Heart right ventricle (tissue), 16 donors: Measurements from ENCODE around the gene TOMM40. TPM values are rescaled to one million over a fixed set of nuclear protein-coding genes. Genes with fewer than 3 reads are reported as not detected.
"Not testable (repeated sequence)": the region's sequence is repeated elsewhere in the genome, so short reads cannot be mapped to it uniquely, and the experiment has no call there.

ENCODE experiments used
- ATAC-seq, 8 donors: fragments of 200-7000 bp; cut with Tn5 transposase; one replicate each; pipeline ENCODE4 v1.9.1; 2020; ENCODE audit warnings: mild to moderate bottlenecking in 8 of 8, moderate library complexity in 8 of 8, moderate number of reproducible peaks in 1 of 8
- DNase-seq, 2 donors: peaks; one replicate each; pipeline ENCODE4 v3.0.0-alpha.2; 2020
- H3K27ac ChIP-seq, 10 donors: fragments of 200-600 bp; sonication (generic) in 2 of 10; one replicate each; pipeline versions ENCODE4 v1.5.0 to v1.8.0; 2020 to 2022; ENCODE audit warnings: mild to moderate bottlenecking in 3 of 10
- H3K27me3 ChIP-seq, 7 donors: fragments of 200-600 bp; one replicate each; pipeline ENCODE4 v1.8.0; 2021 to 2022; ENCODE audit warnings: mild to moderate bottlenecking in 2 of 7
- H3K36me3 ChIP-seq, 9 donors: fragments of 200-600 bp; sonication (generic) in 1 of 9; one replicate each; pipeline versions ENCODE4 v1.5.0 to v1.8.0; 2020 to 2022; ENCODE audit warnings: mild to moderate bottlenecking in 2 of 9
- H3K4me1 ChIP-seq, 9 donors: fragments of 200-600 bp; sonication (generic) in 1 of 9; one replicate each; pipeline versions ENCODE4 v1.5.0 to v1.8.0; 2020 to 2022; ENCODE audit warnings: mild to moderate bottlenecking in 4 of 9
- H3K4me3 ChIP-seq, 10 donors: fragments of 200-600 bp; sonication (generic) in 2 of 10; one replicate each; pipeline versions ENCODE4 v1.5.0 to v1.8.0; 2020 to 2022; ENCODE audit warnings: mild to moderate bottlenecking in 7 of 10, moderate library complexity in 2 of 10
- H3K9me3 ChIP-seq, 11 donors: fragments of 200-600 bp in 10 of 11; sonication (generic) in 2 of 11; one replicate each; pipeline versions ENCODE4 v1.5.0 to v1.8.0; 2013 to 2022; ENCODE audit warnings: mild to moderate bottlenecking in 2 of 11, control low read depth in 1 of 11, moderate library complexity in 1 of 11
- CTCF ChIP-seq, 9 donors: fragments of 200-600 bp; sonication (generic) in 2 of 9; IDR thresholded peaks; one replicate each; pipeline versions ENCODE4 v1.5.0 to v1.8.0; 2021 to 2022; ENCODE audit warnings: antibody characterized with exemption in 9 of 9, mild to moderate bottlenecking in 5 of 9, moderate library complexity in 1 of 9
- WGBS, 2 donors: extraction: QIAGEN DNeasy Blood & Tissue Kit; methylation state at CpG; one replicate each; pipeline ENCODE4 v1.1.7; 2013; ENCODE audit warnings: inconsistent platforms in 1 of 2; 5-methylcytosine and 5-hydroxymethylcytosine counted together
- intact Hi-C, 10 donors: fragments of 100-400 bp; cut with DNase I; formaldehyde crosslinking; loops; one replicate each; pipeline versions ENCODE4 v1.11.1 to v1.14.2; 2022
- polyA plus RNA-seq, 2 donors: library from polyadenylated mRNA; stranded (reverse); fragments of 200-250 nt; gene quantifications; one replicate each; pipeline ENCODE4 v1.2.3, GENCODE V29; 2013
- total RNA-seq, 10 donors: library from RNA; stranded (reverse); fragmentation: NEBNext Ultra II Directional in 3 of 10; extraction: Animal tissue kit (Norgen Biotek cat#: 25700) in 3 of 10; gene quantifications; one replicate each; pipeline versions ENCODE4 v1.2.1 to v1.2.4, GENCODE V29; 2021 to 2023
- donor health status: Arrhythmogenic right ventricular cardiomyopathy.
- donor health status: ischemic (EF 13 %, LVEDD 7.1; RV severe dilation, severe dysfunction).
- donor health status: healthy with polysubstance abuse.
- donor health status: DM: no; HTN: yes; CAD: no.
- donor health status: DM: no; HTN: no; CAD: no.
- donor health status: ischemic (EF 25% LVEDD 6.9; RV normal size, moderate dysfunction).
- donor health status: ischemic (EF 25% LVEDD 5.7; RV mildly dilated, moderate dysfunction).
- donor health status: healthy.
- donor health status: DM: yes; HTN: yes; CAD: no.
- donor health status: Ischemic cardiomyopathy.
- donor health status: ischemic (EF 35%, LVEDD 5.7; RV mildly dilated, moderate dysfunction).
- donor health status: nonischemic (EF 11% LVEDD 7.7; RV severe dilation, severe dysfunction).
- donor health status: DM: yes; HTN: yes; CAD: no.
- donor health status: PGD.
- donor health status: ischemic (EF 29% LVEDD 5.4; RV normal size, mild dysfunction).
- donor health status: nonischemic (EF 23%, LVEDD 6.1; RV moderate dilation, normal function).

The TOMM40 gene
- total and polyA plus RNA-seq, 12 donors = 37.8 to 77.5 (median 45.2) TPM

- peaks cover 9 to 67% (median 49%) of the 10 kb centered on the region in 9 donors for H3K4me1 ChIP-seq
- peak; percentile 44 to 76 (median 71) for ATAC-seq
- no peak overlapping the region for H3K4me3 ChIP-seq
- H3K27ac ChIP-seq = peak overlapping the region; percentile 9 to 82 (median 66)
- WGBS, 2 donors = 45 to 52% methylated on average over 10 of the region's 10 CpGs
- H3K27me3 ChIP-seq = no peaks in the 10 kb centered on the region
- DNase-seq = peak in 1 of 2 donors; percentile 52
- no peak for TF ChIP-seq CTCF (IDR thresholded peaks at IDR 0.05)
- H3K9me3 ChIP-seq = no peaks in the 10 kb centered on the region
- intact Hi-C loops = no loop called here
- H3K36me3 ChIP-seq = peaks cover 0 to 38% (median 2%) of the 10 kb centered on the region in 9 donors
These were observed 34.5 kb upstream of the TOMM40 start for GRCh38 chr19:44856421-44857083.

- H3K36me3 ChIP-seq = peaks cover 0 to 42% (median 2%) of the 10 kb centered on the region in 9 donors
- no peaks in the 10 kb centered on the region for H3K9me3 ChIP-seq
- TF ChIP-seq CTCF (IDR thresholded peaks at IDR 0.05) = no peak
- WGBS, 2 donors = 61 to 67% methylated on average over 4 of the region's 4 CpGs
- no peak overlapping the region for H3K4me3 ChIP-seq
- intact Hi-C loops = no loop called here
- ATAC-seq (peak in 3 of 8 donors; percentile 34 to 41 (median 35)), DNase-seq (no peak)
- H3K4me1 ChIP-seq = peaks cover 9 to 56% (median 43%) of the 10 kb centered on the region in 9 donors
- no peaks in the 10 kb centered on the region for H3K27me3 ChIP-seq
- H3K27ac ChIP-seq = peak overlapping the region in 5 of 10 donors; percentile 5 to 82 (median 56)
These were observed 33.2 kb upstream of the TOMM40 start for GRCh38 chr19:44857837-44858236.

- H3K4me3 ChIP-seq, H3K9me3 ChIP-seq, ATAC-seq, DNase-seq, H3K27me3 ChIP-seq, H3K27ac ChIP-seq, intact Hi-C loops: not testable (repeated sequence)
- 80 to 84% methylated on average over 3 of the region's 3 CpGs for WGBS, 2 donors
- peaks cover 0 to 54% (median 18%) of the 10 kb centered on the region in 9 donors for H3K36me3 ChIP-seq
- H3K4me1 ChIP-seq = peaks cover 8 to 51% (median 29%) of the 10 kb centered on the region in 9 donors
These were observed 29.5 kb upstream of the TOMM40 start for GRCh38 chr19:44861576-44861975.

- 97% methylated on average over 2 of the region's 2 CpGs for WGBS, 2 donors
- Histone ChIP-seq H3K27ac (no peak overlapping the region), H3K4me3 (no peak overlapping the region), H3K36me3 (peaks cover 0 to 72% (median 22%) of the 10 kb centered on the region in 9 donors), H3K4me1 (peaks cover 0 to 50% (median 28%) of the 10 kb centered on the region in 9 donors), H3K27me3 (no peaks in the 10 kb centered on the region), H3K9me3 (no peaks in the 10 kb centered on the region)
- ATAC-seq (no peak), DNase-seq (no peak)
- intact Hi-C loops = no loop called here
- TF ChIP-seq CTCF (IDR thresholded peaks at IDR 0.05) = no peak
These were observed 27.1 kb upstream of the TOMM40 start for GRCh38 chr19:44863990-44864389.

- H3K27ac ChIP-seq = peak overlapping the region in 1 of 10 donors; percentile 14
- H3K27me3 ChIP-seq = no peaks in the 10 kb centered on the region
- no peak overlapping the region for H3K4me3 ChIP-seq
- ATAC-seq (no peak), DNase-seq (no peak)
- 91 to 93% methylated on average over 27 of the region's 27 CpGs for WGBS, 2 donors
- intact Hi-C loops = no loop called here
- peaks cover 0 to 52% (median 32%) of the 10 kb centered on the region in 9 donors for H3K4me1 ChIP-seq
- H3K36me3 ChIP-seq = peaks cover 0 to 62% (median 22%) of the 10 kb centered on the region in 9 donors
- no peaks in the 10 kb centered on the region for H3K9me3 ChIP-seq
- no peak for TF ChIP-seq CTCF (IDR thresholded peaks at IDR 0.05)
These were observed 25.8 kb upstream of the TOMM40 start for GRCh38 chr19:44865196-44865767.
